ENCODE results near the gene GCFC2. TPM values are rescaled to one million over a fixed set of nuclear protein-coding genes. Genes with fewer than 3 reads are reported as not detected.

The GCFC2 gene
- total and polyA plus RNA-seq, 9 of the 15 experiments (the other 6 are each of a cell fraction or from before 2014, with no cell fraction given), result 10.5 to 40.6 (median 23.0) TPM

DNA sequence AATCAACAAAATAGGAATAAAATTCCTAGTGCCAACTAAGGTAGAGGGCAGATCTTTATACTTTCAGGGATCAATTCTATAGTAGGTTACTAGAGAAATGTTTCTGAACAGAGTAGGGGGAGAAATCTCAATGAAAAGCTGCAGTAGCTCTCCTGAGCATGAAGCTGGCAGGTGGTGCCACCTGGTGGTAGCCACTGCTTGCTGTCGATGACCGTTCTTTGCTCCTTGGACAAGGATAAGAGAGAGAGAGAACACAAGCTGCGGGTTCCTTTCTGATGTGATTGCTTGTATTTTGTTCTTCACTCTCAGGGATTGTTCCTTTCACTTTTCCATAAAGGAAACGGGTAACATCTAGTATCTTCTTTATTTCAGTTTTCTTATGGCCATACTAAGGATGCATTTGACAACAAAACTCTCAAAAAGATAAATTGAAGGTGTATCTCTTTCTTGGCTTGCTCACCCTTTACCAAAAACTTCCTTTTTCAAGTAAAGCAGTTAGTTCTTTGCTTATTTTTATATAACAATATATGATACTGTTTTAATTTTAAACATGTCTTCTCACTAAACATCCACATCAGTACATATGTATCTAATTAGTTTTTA is 82.7 kb downstream of the GCFC2 start (continued):
- TF ChIP-seq TBP (optimal IDR thresholded peaks at IDR 0.05; ENCODE audit: low read depth, low read length) (no peak), BRD9 (IDR thresholded peaks at IDR 0.05; ENCODE audit: low read depth, partially characterized antibody) (no peak), ZNF165 (CRISPR knock-in tag; IDR thresholded peaks at IDR 0.05; ENCODE audit: borderline replicate concordance) (no peak), RBM39 (optimal IDR thresholded peaks at IDR 0.05; ENCODE audit: low read depth, low read length) (no peak)
- TF ChIP-seq, protein P1, sequence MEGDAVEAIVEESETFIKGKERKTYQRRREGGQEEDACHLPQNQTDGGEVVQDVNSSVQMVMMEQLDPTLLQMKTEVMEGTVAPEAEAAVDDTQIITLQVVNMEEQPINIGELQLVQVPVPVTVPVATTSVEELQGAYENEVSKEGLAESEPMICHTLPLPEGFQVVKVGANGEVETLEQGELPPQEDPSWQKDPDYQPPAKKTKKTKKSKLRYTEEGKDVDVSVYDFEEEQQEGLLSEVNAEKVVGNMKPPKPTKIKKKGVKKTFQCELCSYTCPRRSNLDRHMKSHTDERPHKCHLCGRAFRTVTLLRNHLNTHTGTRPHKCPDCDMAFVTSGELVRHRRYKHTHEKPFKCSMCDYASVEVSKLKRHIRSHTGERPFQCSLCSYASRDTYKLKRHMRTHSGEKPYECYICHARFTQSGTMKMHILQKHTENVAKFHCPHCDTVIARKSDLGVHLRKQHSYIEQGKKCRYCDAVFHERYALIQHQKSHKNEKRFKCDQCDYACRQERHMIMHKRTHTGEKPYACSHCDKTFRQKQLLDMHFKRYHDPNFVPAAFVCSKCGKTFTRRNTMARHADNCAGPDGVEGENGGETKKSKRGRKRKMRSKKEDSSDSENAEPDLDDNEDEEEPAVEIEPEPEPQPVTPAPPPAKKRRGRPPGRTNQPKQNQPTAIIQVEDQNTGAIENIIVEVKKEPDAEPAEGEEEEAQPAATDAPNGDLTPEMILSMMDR (IDR thresholded peaks at IDR 0.05 in 2 of 3, conservative IDR thresholded peaks at IDR 0.05 in 1 of 3; ENCODE audit: insufficient read depth in 2 of 3, low read depth in 1 of 3, low read length in 3 of 3), result peak; percentile 82 to 88 (median 84)
- TF ChIP-seq, protein P2, sequence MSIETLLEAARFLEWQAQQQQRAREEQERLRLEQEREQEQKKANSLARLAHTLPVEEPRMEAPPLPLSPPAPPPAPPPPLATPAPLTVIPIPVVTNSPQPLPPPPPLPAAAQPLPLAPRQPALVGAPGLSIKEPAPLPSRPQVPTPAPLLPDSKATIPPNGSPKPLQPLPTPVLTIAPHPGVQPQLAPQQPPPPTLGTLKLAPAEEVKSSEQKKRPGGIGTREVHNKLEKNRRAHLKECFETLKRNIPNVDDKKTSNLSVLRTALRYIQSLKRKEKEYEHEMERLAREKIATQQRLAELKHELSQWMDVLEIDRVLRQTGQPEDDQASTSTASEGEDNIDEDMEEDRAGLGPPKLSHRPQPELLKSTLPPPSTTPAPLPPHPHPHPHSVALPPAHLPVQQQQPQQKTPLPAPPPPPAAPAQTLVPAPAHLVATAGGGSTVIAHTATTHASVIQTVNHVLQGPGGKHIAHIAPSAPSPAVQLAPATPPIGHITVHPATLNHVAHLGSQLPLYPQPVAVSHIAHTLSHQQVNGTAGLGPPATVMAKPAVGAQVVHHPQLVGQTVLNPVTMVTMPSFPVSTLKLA (conservative IDR thresholded peaks at IDR 0.05), result no peak
- TF ChIP-seq, protein P3, sequence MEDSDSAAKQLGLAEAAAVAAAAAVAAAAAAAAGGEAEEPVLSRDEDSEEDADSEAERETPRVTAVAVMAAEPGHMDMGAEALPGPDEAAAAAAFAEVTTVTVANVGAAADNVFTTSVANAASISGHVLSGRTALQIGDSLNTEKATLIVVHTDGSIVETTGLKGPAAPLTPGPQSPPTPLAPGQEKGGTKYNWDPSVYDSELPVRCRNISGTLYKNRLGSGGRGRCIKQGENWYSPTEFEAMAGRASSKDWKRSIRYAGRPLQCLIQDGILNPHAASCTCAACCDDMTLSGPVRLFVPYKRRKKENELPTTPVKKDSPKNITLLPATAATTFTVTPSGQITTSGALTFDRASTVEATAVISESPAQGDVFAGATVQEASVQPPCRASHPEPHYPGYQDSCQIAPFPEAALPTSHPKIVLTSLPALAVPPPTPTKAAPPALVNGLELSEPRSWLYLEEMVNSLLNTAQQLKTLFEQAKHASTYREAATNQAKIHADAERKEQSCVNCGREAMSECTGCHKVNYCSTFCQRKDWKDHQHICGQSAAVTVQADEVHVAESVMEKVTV (CRISPR knock-in tag; IDR thresholded peaks at IDR 0.05), result peak; percentile 40; the same call in 1 of the 2 replicates
- TF ChIP-seq, protein P4, sequence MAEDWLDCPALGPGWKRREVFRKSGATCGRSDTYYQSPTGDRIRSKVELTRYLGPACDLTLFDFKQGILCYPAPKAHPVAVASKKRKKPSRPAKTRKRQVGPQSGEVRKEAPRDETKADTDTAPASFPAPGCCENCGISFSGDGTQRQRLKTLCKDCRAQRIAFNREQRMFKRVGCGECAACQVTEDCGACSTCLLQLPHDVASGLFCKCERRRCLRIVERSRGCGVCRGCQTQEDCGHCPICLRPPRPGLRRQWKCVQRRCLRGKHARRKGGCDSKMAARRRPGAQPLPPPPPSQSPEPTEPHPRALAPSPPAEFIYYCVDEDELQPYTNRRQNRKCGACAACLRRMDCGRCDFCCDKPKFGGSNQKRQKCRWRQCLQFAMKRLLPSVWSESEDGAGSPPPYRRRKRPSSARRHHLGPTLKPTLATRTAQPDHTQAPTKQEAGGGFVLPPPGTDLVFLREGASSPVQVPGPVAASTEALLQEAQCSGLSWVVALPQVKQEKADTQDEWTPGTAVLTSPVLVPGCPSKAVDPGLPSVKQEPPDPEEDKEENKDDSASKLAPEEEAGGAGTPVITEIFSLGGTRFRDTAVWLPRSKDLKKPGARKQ (CRISPR knock-in tag; IDR thresholded peaks at IDR 0.05), result no peak
- TF ChIP-seq, protein P5, sequence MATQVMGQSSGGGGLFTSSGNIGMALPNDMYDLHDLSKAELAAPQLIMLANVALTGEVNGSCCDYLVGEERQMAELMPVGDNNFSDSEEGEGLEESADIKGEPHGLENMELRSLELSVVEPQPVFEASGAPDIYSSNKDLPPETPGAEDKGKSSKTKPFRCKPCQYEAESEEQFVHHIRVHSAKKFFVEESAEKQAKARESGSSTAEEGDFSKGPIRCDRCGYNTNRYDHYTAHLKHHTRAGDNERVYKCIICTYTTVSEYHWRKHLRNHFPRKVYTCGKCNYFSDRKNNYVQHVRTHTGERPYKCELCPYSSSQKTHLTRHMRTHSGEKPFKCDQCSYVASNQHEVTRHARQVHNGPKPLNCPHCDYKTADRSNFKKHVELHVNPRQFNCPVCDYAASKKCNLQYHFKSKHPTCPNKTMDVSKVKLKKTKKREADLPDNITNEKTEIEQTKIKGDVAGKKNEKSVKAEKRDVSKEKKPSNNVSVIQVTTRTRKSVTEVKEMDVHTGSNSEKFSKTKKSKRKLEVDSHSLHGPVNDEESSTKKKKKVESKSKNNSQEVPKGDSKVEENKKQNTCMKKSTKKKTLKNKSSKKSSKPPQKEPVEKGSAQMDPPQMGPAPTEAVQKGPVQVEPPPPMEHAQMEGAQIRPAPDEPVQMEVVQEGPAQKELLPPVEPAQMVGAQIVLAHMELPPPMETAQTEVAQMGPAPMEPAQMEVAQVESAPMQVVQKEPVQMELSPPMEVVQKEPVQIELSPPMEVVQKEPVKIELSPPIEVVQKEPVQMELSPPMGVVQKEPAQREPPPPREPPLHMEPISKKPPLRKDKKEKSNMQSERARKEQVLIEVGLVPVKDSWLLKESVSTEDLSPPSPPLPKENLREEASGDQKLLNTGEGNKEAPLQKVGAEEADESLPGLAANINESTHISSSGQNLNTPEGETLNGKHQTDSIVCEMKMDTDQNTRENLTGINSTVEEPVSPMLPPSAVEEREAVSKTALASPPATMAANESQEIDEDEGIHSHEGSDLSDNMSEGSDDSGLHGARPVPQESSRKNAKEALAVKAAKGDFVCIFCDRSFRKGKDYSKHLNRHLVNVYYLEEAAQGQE (IDR thresholded peaks at IDR 0.05; ENCODE audit: borderline replicate concordance), result peak; percentile 30; the same call in 1 of the 2 replicates
- TF ChIP-seq, protein P5 (CRISPR knock-in tag; IDR thresholded peaks at IDR 0.05; ENCODE audit: low read depth), result no peak

Data from K562 (cell line).